Measurements from ENCODE around the gene RBP4.

DNA sequence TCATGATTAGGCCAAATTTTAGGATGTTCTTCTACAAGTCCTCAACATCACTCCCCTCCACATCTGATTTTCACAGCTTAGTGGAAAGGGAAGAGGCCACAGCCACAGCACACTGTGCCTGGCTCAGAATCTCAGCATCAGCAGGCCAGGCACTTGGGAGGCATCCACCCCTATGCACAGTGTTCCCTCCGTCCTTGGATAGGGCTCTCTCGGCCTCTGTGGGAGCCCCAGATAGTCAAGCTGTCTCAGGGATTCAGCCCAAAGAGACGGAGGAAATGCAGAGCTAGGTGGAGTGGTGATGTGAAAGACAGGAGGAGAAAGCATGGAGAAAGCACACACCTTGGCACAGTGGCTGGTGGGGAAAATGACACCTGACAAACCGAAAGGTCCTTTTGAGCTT, 1.3 kb downstream of the RBP4 start:
- TF ChIP-seq PPARA (CRISPR knock-in tag; IDR thresholded peaks at IDR 0.05; ENCODE audit: borderline replicate concordance) = no peak
- TF ChIP-seq ZFP3 (CRISPR knock-in tag; IDR thresholded peaks at IDR 0.05) = no peak
- no peak for TF ChIP-seq ZNF8 (CRISPR knock-in tag; IDR thresholded peaks at IDR 0.05)
- no peak for TF ChIP-seq ESRRG (CRISPR knock-in tag; IDR thresholded peaks at IDR 0.05)
- TF ChIP-seq ZC3H10 (CRISPR knock-in tag; IDR thresholded peaks at IDR 0.05) = no peak
- TF ChIP-seq, protein P1, sequence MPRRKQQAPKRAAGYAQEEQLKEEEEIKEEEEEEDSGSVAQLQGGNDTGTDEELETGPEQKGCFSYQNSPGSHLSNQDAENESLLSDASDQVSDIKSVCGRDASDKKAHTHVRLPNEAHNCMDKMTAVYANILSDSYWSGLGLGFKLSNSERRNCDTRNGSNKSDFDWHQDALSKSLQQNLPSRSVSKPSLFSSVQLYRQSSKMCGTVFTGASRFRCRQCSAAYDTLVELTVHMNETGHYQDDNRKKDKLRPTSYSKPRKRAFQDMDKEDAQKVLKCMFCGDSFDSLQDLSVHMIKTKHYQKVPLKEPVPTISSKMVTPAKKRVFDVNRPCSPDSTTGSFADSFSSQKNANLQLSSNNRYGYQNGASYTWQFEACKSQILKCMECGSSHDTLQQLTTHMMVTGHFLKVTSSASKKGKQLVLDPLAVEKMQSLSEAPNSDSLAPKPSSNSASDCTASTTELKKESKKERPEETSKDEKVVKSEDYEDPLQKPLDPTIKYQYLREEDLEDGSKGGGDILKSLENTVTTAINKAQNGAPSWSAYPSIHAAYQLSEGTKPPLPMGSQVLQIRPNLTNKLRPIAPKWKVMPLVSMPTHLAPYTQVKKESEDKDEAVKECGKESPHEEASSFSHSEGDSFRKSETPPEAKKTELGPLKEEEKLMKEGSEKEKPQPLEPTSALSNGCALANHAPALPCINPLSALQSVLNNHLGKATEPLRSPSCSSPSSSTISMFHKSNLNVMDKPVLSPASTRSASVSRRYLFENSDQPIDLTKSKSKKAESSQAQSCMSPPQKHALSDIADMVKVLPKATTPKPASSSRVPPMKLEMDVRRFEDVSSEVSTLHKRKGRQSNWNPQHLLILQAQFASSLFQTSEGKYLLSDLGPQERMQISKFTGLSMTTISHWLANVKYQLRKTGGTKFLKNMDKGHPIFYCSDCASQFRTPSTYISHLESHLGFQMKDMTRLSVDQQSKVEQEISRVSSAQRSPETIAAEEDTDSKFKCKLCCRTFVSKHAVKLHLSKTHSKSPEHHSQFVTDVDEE (CRISPR knock-in tag; IDR thresholded peaks at IDR 0.05) = no peak
- no peak for TF ChIP-seq POU6F1 (CRISPR knock-in tag; IDR thresholded peaks at IDR 0.05; ENCODE audit: borderline replicate concordance, low read depth)
- no peak for TF ChIP-seq ZNF565 (CRISPR knock-in tag; conservative IDR thresholded peaks at IDR 0.05; ENCODE audit: low read depth)
- TF ChIP-seq ZFP30 (CRISPR knock-in tag; IDR thresholded peaks at IDR 0.05) = no peak
- TF ChIP-seq TCF4 (CRISPR knock-in tag; IDR thresholded peaks at IDR 0.05; ENCODE audit: borderline replicate concordance) = no peak
- TF ChIP-seq ZNF70 (CRISPR knock-in tag; IDR thresholded peaks at IDR 0.05) = no peak
- TF ChIP-seq OSR1 (CRISPR knock-in tag; IDR thresholded peaks at IDR 0.05) = no peak
- TF ChIP-seq PATZ1 (CRISPR knock-in tag; IDR thresholded peaks at IDR 0.05; ENCODE audit: borderline replicate concordance) = no peak
- TF ChIP-seq BACH2 (CRISPR knock-in tag; IDR thresholded peaks at IDR 0.05; ENCODE audit: borderline replicate concordance) = no peak

All from SK-N-SH treated with all-trans-retinoic acid at 6 μM for 48 hours (cell line).